Activated naive CD4-positive, alpha-beta T cell (primary cell): Measurements from ENCODE around the gene PPP6R1.
"Not testable (repeated sequence)": the region's sequence is repeated elsewhere in the genome, so short reads cannot be mapped to it uniquely, and the experiment has no call there.

Experiments
- DNase-seq, 4 experiments: peaks; one replicate each; lab custom pipeline; 2025; lab: John Stamatoyannopoulos, UW

Gene PPP6R1

DNA sequence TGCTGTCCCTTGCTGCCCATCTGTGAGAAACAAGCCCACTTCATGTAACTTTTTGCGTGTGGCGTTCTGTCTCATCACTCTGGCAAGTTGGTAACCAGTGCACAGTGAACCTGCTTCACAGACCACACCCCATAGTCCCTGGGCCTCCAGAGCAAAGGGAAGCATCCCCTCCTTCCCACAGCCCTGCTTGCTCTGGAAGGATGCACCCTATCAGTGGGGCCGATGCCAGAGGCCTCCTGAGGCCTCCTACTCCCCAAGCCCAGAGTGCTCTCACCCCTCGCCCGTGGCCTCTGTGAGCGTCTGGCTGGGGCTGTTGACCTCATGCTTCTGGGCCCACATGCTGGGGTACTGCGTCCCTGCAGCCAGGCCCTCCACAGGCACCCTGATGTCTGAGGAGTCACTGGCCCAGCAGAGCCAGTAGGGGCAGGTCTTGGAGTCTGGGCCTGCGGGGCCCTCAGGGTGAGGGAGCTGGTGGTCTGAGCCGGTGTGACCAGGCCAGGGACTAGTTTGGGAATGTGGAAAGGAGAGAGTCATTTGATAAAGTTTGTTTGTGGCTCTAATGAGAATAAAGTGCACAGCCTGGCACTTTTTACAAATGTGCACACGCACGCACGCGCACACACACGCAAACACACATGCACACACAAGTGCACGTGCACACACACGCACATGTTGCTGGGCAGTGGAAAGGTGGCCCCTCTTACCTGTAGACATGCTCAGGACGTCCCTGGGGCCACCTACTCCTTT lies 35.4 kb downstream of the PPP6R1 start:
- DNase-seq = no peak

DNA sequence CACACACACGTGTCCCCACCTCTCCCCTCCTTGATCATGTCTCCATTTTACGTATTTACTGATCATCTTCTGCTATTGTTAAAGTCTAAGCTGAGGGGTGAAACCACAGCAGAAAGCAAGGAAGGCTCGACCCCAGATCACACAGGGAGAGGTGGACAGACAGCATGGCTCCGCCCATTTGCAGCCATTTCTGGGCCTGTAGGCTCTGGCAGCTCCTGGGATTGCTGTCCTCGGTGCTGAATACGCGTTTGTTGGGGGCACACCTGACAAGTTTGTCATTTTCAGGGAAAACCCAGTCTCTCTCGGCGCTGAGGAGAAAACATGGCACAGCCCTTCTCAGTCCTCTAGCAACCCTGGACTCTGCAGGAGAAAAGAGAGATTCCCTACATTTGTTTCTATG lies 38.3 kb downstream of the PPP6R1 start:
- no peak for DNase-seq

DNA sequence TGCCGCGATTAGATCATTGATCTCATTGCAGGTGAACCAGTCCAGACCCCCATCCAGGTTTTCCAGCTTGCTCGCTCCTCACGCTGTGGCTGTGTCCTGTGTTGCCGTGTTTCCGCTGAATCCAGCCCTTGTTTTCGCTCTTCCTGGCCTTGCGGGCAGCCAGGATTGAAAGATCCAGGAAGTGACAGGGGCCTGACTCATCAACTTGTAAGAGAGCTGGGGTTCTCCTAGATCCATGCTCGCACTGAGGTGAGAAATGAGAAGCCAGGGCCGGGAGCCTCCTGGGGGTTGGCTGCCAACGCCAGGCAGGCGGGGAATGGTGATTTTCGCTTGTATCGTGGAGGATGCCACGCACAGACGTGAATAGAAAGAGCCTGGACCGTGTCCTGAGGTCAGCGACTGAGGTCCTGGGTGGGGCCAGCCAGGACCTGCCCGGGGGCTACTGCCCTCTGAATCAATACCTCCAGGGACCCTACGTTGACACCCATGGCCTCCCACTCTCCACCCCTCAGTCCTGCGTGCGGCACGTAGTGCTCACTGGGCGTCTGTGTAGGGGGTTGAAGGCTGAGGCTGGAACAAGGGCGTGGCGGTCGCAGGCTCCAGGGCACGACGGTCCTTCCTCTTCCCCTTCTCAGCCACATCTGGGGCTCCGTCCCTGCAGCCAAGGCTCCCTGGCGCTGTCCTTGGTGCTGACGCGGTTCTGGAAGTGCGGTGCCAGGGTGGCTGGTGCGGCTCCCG lies 42.2 kb downstream of the PPP6R1 start:
- peak in 1 of 4 experiments; percentile 18 for DNase-seq

DNA sequence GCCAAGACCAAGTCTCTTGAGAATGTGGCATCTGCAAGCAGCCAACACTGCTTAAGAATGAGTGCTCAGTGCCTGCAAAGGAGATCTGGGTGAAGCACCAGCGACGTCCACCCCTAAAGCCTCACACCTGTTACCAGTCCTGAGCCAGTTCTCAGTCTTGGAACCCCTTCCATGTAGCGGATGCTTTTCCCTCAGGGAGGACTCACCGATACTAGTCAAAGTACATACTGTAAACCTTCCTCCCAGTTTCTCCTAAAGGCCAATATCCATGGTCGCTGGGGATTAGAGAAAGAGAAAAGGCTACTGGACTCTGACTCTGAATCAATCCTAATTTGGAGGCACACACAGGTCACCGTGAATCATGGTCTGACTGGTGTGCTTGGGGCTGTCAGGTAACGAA lies 45.3 kb downstream of the PPP6R1 start:
- DNase-seq = no peak

DNA sequence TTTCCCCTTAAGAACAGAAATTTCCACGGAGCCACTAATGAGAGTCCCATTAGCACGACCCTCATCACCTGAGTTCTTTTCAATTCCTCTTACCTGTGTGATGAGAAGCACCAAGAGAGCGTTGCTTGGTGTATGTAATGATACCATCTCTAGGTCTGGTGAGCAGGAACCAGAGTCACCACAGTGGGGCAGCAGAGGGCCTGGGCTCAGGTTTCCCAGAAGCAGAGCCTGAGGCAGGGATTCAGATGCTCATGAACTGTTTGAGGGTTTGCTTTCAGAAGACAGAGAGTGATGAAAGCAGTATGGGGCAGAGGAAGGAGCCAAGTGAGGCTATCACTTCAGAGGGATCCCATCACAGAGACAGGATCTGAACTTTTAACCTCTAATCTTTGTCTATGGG lies 46.4 kb downstream of the PPP6R1 start:
- peak in 2 of 4 experiments; percentile 7 to 21 for DNase-seq

DNA sequence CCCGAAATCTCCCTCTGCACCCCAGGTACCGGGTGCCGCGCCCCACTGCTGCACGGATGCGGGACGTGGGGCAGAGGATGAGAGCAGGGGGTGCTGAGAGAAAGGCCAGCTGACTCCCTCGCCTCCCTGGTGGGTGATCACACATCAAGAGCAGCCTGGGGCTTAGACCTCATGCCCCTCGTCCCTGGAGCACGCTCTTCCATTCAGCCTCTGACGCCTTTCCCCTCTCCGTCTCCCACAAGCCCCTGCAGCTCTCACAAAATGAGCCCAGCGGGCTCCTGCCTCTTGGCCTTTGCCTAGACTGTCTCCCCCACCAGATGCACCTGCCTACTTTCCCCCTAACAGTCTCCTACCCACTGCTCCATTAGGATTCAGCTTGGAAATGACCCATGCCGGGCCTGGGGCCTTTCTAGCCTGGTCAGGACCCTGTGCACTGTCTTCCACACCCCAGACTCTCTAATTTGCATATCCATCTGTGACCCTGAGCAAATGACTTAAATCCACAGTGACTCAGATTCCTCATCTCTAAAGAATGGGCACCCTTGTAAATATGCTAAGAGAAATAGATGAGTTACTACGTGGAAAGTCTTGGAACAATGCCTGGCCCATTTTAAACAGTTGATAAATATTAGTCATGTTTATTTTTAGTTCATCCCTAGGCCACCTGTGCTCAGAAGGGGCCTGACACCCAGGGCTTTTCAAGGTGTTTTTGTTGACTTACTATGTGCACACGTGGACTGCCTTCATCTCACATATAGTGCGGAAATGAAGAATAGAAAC lies 48.9 kb downstream of the PPP6R1 start:
- no peak for DNase-seq

DNA sequence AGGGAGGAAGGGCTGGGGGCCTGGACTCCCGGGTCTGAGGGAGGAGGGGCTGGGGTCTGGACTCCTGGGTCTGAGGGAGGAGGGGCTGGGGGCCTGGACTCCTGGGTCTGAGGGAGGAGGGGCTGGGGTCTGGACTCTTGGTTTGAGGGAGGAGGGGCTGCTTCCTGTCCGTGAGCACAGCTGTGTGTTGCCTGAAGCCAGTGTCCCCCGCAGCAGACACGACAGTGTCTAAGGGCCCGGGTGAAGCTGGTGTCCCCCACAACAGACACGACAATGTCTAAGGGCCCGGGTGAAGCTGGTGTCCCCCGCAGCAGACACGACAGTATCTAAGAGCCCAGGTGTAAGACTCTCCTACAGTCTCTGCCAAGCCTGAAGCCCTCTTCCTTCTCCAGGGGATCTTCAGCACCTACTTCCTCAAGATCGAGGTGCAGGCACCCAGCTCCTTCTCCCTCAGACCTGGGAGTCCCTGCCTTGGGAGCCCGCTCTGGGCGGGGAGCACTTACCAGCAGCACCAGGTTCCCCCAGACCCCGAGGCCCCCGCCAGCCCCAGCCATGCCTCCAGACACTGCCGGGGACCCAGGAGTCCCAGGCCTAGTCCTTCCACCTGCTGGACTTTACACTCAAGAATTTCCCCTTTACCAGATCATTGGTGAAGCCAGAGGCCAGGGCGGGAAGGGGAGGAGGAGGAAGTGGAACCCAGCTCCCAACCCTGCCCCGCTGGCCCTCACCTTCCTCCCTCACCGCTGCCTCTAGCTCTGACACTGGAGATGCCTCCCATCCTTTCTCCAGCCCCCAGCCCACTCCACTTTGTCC lies 49.7 kb downstream of the PPP6R1 start, which contains the start of gene PTPRH:
Gene PTPRH (minus strand): TSS at position 622 of the 813 bp plus-strand sequence. CDS start 68 bp downstream, at position 554.
- DNase-seq = no peak

DNA sequence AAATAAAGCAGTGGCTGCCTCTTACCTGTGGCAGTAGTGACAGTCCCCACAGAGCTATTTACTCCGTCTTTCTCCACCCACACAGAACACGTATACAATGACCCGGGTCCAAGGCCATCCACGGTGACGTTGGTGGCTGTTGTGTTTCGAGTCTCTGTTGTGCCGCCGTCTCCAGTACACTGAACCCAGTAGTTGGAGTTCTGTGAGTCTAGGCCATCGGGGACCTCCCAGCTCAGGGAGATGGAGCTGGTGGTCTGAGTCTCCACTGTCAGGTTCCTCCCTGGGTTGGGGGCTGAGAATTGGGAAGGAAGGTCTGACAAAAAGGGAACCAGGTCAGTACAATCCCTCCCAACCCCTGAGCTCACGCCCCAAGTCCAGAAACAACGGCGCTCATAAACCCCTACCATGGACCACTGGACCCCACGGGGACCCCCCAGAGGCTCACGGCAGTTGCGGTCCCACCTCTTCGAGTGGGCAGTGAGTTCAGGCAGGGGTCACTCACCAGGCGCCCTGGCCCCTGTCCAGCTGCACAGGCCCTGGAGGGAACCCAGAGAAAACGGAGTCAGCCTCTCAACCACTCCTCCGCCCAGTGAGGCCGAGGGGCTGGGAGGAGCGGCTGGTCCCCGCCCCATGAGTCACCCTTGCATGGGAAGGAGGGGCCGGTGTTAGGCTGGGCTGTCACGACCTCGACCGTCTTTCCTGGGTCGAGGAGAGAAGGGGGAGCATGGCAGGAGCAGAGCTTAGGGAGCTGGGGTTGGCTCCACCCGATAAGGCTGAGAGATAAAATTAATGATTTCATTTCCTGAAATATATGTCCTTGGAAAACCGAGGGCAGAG lies 51.9 kb downstream of the PPP6R1 start:
- DNase-seq = peak in 1 of 4 experiments; percentile 10

DNA sequence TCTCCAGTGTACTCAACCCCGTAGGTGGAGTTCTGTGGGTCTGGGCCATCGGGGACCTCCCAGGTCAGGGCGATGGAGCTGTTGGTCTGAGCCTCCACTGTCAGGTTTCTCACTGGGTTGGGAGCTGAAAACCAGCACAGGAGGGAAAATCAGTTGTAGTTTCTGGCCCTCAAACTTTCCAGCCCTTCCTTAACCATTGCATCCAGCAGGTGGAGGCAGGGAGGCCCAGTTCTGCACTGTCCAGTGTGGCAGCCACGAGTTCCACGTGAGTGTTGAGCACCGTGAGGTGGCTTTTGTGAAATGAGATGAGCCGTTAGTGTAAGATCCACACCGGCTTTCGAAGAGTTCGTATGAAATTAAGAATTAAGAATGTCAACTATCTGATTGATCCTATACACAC lies 56.6 kb downstream of the PPP6R1 start:
- not testable (repeated sequence) for DNase-seq

DNA sequence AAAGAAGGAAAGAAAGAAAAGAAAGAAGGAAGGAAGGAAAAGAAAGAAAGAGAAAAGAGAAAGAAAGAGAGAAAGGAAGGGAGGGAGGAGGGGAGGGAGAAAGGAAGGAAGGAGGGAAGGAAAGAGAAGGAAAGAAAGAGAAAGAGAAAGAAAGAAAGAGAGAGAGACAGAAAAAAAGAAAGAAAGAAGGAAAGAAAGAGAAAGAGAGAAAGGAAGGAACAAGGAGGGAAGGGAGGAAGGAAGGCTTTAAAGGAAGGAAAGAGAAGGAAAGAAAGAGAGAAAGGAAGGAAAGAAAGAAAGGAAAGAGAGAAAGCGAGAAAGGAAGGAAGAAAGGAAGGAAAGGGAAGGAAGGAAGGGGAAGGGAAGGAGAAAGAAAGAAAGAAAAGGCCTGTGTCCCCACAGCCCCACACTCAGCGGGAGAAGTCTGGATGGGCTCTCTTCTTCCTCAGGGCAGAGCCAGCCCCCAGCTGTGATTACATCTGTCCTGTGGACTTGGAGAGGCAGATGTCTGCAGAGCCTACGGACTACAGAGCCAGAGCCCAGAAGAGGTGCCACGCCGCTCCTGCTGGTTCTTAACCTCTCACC lies 59.1 kb downstream of the PPP6R1 start:
- DNase-seq = no peak

DNA sequence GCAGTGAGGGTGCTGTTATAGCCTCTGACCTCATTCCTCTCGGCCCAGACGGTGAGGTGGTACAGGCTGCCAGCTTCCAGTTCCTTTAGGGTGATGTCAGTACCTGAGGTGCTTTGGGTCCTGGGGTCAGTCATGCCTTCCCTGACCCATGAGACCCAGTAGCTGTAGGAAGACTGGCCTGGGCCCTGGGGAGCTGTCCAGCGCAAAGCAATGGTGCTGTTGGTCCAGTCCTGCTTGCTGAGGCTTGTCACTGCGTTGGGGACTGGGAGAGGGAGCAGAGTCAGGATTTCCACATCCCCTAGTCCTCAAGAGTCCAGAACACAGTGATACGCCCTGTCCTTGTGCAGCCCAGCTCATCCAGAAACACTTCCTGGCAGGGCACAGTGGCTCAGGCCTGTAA lies 60.2 kb downstream of the PPP6R1 start:
- no peak for DNase-seq

DNA sequence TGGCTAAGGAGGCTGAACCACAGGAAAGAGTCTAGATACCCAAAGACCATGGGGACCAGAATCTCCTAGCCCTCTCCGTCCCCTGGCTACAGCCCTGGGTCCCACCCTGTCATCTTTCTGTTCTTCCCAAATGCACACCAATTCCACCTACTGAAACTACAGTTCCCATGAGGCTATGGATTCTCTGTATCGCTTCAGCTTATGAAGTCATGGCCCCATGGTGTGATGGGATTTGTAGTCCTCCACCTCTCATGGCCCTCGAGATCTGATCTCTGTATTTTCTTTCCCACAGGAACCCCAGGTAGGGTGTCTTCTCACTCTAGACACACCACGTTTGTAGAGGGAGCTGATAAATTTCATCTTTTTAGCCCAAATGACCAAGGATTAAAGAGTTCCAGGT lies 61.3 kb downstream of the PPP6R1 start:
- no peak for DNase-seq

DNA sequence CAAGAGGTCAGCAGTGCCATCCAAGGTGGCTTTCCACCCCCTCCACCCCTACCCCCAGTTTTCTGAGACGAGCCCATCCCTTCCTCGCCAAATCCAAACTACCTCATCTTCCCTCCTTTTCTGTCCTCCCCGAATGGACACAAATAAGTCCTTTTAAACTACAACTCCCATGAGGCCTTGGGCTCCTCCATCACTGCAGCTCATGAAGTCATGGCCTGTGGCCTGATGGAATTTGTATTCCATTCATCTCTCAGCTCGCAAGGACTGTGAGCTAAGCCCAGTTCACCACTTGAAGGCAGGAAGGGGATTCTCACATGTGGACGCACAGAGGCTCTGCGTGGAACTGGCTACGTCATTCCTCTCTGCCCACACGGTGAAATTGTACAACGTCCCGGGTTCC lies 62.0 kb downstream of the PPP6R1 start:
- no peak for DNase-seq

DNA sequence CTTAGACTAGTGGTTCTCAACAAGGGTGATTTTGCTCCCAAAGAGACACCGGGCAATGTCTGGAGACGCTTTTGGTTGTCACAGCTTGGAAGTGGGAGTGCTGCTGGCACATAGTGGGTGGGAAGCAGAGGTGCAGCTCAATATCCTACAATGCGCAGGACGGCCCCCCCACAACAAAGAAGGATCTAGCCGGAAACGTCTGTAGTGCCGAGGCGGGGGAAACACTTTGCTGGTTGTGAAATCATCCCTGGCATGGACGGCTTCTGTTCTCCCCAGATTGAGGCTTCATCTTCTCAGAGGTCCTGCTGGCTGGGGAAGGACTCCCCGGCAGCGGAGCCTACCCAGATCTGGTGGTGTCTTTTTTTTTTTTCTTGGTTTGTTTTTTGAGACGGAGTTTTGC lies 65.3 kb downstream of the PPP6R1 start:
- no peak for DNase-seq

DNA sequence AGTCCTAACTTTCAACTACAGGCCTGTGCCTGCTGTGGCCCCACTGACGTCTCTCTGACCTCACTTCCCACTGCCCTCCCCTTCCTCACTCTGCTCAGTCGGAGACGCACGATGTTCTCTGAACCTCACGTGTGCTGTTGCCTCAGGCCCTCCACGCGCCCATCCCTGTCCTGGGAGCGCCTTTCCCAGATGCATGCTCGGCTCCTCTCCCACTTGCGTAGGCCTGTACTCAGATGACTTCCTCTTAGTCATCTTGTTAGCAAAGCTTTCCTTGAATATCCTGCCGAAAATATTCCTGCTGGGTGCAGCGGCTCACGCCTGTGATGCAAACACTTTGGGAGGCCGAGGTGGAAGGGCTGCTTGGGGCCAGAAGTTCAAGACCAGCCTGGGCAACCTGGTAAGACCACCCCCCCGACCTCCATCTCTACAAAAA lies 69.4 kb downstream of the PPP6R1 start:
- no peak for DNase-seq

DNA sequence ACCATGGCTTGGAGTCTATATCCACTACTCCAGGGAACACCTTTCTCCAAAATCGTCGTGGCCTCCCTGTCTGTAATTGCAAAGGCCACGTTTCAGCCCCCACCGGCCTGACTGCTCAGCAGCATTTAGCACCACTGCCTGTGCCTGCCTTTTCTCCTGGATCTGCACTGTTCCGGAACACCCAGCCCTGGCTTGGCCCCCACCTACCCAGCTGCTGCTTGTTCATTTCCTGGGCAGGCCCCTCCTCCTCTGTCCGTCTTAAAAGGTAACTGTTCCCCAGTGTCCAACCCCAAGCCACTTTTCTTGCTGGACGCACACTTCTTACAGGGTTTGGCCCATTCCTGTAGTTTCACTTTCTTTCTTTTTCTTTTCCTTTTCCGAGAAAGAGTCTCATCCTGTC lies 70.2 kb downstream of the PPP6R1 start:
- no peak for DNase-seq

DNA sequence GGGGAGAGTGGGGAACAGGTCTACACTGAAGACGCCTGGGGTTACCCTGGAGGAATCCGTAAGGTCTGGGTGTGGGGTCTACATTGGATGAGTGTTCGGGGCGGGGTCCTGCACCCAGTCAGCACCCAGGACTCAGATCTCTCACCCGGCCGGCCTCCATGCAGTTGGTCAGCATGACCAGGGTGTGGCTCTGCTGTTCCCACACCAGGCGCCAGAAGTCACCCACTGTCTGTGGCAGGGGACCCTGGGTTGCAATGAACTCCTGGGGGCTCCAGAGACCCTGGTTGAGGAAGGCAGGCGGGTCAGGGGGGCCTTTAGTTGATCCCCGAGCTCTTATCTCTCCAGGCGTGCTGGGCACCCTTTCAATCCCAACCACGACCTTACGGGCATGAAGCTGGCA lies 72.7 kb downstream of the PPP6R1 start:
- no peak for DNase-seq

DNA sequence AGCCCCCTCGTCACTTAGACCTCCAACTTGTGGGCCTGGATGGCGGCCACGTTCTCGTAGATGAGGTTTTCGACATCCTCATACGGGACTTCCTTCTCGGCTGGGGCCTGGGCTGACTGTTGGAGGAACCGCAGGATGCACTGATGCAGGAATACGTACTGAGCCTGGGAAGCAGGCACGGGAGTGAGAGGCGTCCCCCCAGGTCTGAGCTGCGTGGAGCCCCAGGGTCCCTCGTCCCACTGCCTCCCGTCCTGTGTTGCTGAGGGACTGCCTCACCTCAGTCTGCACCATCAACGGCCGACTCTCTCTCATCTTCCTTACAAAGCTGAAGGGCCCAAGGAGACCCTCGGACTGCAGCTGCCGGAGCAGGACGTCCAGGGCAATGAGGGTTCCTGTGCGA lies 77.1 kb downstream of the PPP6R1 start:
- DNase-seq = no peak
